GM19438 (cell line): ENCODE measurements around the gene CDK6.

ENCODE experiments used
- ATAC-seq: cut with Tn5 transposase; IDR thresholded peaks from one replicate; pipeline ENCODE4 v1.9.1; 2021; ENCODE audit warnings: low read depth; ENCODE audit not compliant: unreplicated experiment

Gene CDK6

GRCh38 chr7:92797284-92797683 is 39.1 kb downstream of the CDK6 start:
- ATAC-seq, result no peak

GRCh38 chr7:92794831-92795230 is 41.5 kb downstream of the CDK6 start:
- no peak for ATAC-seq

- ATAC-seq, result no peak
Observed at GRCh38 chr7:92794391-92794790, 42.0 kb downstream of the CDK6 start.

GRCh38 chr7:92793656-92794205 is 42.6 kb downstream of the CDK6 start:
- no peak for ATAC-seq

DNA sequence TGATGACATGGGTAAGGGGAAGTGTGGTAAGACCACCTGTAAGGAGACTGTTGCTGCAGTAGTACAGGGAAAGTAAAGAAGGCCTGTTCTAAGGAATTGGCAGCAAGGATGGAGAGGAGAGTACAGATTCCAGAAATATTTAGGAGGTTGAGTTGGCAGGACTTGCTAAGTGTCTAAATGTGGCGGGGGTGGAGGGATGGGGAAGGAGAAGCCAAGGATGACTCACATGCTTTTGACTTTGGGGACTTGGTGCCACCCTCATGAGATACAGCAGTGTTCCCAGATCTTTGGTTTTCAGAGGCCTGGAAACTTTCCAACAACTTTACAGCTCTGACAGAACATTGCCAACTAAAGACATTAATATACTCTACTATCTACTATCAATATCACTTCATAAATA is 45.4 kb downstream of the CDK6 start:
- no peak for ATAC-seq

DNA sequence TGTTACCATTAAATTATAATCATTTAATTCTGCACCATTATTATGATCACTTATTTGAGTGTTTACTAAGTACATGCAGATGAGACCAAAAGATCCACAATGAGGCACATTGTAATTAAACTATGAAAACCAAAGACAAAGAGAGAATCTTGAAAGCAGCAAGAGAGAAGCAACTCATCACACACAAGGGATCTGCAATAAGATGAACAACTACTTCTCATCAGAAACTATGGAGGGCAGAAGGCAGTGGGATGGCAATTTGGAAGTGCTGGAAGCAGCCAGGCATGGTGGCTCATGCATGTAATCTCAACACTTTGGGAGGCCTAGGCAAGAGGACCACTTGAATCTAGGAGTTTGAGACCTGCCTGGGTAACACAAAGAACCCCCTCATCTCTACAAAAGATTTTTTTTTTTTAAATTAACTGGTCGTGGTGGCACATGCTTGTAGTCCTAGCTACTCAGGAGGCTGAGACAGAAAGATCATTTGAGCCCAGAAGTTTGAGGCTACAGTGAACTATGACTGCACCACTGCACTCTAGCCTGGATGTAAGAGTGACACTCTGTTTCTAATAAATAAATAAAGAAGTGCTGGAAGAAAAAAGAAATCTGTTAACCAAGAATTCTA is 47.7 kb downstream of the CDK6 start:
- ATAC-seq, result no peak

GRCh38 chr7:92785923-92786322 is 50.5 kb downstream of the CDK6 start:
- no peak for ATAC-seq

DNA sequence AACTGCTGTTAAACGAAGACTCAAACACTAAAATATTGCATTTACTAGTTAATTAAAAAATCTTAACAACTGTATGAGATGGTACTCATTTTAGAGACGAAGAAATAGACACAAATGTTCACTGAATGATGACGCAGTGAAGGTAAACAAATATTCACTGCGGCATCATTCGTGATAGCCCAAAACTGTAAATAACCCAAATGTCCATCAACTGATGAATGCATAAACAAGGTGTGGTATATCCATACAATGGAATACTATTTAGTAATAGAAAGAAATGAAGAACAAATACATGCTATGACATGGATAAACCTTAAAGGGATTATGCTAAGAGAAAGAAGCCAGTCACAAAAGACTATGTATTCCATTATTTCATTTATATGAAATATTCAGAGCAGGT is 51.4 kb downstream of the CDK6 start:
- ATAC-seq, result no peak

GRCh38 chr7:92783260-92784201 is 52.8 kb downstream of the CDK6 start:
- ATAC-seq, result no peak

DNA sequence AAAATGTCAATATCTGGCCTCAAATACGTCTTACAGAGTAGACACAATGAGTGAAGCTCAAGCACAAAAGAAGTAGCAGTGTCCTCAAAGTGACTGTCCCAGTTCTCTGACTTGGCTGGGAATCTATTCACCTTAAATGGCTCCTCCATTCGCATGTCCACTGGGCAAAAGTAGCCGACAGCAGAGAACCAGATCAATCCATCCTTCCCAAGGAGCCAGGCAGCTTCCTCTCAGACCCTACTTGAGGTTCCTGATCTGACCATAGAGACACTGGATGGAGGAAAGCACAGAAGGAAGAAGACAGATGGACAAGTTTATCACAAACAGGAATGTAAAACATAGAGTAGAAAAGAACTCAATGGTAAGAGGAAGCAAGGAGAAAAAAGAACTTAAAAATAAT is 53.5 kb downstream of the CDK6 start:
- ATAC-seq, result no peak

DNA sequence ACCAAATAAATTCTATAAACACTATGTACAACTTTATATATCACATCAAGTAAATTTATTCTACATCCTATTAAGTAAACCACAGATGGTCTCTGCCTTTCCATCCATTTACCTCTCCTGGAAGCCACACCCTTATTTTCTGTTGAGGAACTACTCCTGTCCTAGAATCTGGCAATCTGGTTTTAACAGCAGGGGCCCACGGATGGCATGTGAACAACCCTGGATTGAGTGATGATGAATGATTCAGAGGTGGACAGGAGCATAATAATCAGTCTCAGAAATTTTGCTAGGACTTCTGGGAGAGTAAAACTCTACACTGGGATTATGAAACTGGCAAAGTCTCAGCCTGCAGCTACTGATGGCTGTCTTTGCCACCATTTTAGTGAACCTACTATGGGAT is 54.1 kb downstream of the CDK6 start:
- ATAC-seq, result no peak

- no peak for ATAC-seq
Observed at GRCh38 chr7:92781117-92781720, 55.2 kb downstream of the CDK6 start.

- no peak for ATAC-seq
Observed at GRCh38 chr7:92778972-92779371, 57.4 kb downstream of the CDK6 start.

GRCh38 chr7:92777993-92778392 is 58.4 kb downstream of the CDK6 start:
- ATAC-seq, result no peak

DNA sequence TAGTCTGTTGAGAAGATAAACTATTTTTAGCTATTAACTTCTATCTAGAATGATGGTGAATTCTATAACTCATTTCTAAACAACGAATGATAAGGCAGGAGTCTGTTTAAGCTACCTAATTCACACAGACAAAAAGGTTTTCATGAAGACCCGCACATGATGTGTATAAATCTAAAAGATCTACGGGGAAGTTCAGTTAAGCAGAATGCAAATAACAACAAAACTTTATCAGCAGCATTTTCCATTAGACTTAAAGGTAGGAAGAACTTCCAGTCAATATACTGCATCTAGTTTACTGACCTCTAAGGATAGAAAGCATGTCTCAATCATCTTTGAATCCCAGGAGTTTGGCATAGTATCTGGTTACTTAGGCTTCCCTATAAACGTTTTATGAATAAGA is 62.6 kb downstream of the CDK6 start:
- ATAC-seq, result no peak

DNA sequence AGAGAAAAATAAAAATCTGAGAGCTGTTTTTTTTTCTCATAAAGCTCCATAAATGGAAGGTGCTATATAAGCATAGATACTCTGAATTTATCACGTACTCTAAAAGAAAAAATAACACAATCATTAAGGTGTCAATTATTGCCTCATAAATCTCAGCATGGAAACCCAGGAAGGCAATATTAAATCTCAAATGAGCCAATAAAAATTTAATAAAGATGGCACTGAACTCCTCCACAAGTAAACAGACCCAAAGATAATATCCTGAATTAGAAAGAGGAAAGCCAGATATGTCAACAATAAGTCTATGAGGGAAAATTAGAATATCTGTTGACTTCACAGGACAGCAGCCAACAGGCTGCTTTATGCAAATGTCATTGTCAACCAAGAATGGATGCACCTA is 66.5 kb downstream of the CDK6 start:
- ATAC-seq, result no peak

DNA sequence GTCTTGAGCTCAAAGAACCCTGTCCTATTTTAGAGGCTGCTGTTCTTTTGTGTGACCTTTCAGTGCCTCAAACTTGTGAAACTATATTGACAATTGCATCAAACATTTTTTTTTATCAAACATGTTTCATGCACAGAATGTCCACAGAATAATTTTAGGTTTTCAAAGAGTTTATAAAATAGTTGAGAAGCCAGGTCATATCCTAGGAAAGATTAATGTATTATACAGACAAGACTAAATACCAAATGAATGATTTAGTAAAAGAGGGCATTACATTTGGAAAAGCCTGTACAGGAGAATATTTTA is 67.0 kb downstream of the CDK6 start:
- ATAC-seq, result no peak

DNA sequence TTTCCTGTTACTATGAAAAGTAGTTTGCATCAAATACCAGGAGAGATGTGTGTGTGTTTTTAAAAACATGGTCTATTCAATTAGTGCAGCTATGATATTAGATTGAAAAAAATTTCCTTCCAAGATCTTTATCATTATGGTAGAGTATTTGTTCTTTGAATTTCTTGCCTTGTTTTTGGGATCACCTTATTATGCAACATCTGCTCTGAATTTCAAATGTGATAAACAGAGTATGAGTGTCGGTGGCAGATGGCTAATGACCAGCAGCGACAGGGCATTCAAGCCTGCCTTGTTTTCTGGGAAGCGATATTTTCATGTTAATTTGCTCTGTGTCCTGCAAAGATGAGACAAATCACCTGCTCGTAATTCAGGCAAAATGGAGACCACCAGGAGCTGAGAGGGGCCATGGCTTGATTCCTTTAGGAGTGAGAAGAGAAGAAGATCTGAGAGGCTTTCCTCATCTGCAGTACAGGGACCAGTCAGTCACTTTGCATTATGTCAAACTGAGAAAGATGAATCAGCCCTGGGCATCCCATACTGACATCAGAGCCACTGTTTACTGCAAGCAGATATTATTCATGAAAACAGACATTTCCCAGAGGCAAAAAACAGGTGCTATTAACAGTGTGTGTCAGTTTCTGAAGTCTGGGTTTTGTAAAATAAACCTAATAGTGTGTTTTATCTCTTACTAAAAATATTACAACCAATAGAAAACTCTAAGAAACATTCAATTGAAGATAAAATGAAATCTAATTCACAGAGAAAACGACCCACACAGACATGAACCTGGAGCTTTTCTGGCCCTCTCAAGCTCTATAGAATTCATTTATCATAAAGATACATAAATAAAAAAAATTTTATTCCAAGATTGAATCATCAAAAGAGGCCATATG is 67.6 kb downstream of the CDK6 start:
- peak; percentile 57 for ATAC-seq

DNA sequence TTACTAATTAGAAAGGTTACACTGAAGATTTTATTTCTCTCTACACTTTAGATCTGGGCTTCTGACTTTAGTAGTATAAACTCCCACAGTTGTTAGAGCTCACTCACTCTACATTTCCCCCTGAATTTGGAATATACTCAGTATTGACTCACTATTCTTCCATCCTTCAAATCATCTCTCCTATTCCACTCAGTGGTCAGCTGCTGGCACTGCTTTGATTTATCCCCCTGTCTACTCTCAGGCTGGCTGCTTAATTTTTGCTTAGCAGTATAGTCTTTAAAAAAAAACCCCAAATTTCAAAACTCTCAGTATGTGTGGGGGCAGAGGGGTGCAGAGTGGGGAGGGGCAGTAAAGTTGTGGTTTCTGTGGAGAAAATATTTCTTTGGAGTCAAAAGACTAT is 68.9 kb downstream of the CDK6 start:
- no peak for ATAC-seq

DNA sequence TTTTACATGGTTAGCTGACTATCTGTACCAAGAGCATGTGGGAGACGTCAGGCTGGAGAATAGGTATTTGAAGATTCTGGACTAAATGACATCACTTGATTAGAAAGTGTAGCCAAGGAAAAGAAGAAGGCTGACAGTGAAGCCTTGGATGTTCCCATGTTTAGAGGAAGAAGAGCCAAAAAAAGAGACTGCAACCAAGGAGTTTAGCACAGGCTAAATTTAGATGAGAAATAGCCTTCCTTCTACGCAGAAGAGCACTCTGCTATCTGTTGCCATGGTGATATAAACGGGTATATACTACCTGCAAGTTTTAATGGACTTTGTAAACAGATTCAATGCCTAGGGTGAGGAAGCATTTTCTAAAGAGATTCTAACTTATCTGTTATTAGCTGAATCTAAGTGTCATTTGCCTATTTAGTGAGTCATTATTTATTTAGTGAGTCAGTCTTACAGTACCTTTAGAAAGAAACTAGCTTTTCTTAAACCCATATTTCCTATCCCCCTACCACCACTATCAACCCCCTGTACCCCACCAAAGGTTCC is 69.8 kb downstream of the CDK6 start:
- no peak for ATAC-seq
